ENCODE measurements around the gene PHKB. TPM values are rescaled to one million over a fixed set of nuclear protein-coding genes. Genes with fewer than 3 reads are reported as not detected.

PHKB gene
- total and polyA plus RNA-seq, 4 experiments from 2014 or later = 29.4 to 56.4 (median 41.6) TPM

- Histone ChIP-seq H3K36me3 (ENCODE audit: insufficient read depth, low read length) (no peaks in the 10 kb centered on the region), H3K4me1 (ENCODE audit: insufficient read depth, low read length) (peaks cover 24% of the 10 kb centered on the region), H3K9me3 (ENCODE audit: control insufficient read depth in 1 of 2, low read length in 2 of 2) (no peaks in the 10 kb centered on the region), H3K27me3 (ENCODE audit: insufficient read depth, low read length) (no peaks in the 10 kb centered on the region), H3K4me3 (ENCODE audit: low read length in 2 of 2) (no peak overlapping the region), H3K27ac (ENCODE audit: low read depth, low read length) (no peak overlapping the region)
- H3K27ac Mint-ChIP-seq = peak overlapping the region in 2 of 7 donors; percentile 23 to 61
- POLR2A ChIA-PET (ENCODE audit: partially characterized antibody) = no interaction called here
- peaks cover 0 to 7% (median under 1%) of the 10 kb centered on the region in 8 donors for H3K9me3 Mint-ChIP-seq
- CTCF ChIA-PET (ENCODE audit: partially characterized antibody) = no interaction called here
- DNase-seq = no peak
- intact Hi-C loops (cut with micrococcal nuclease) = loop anchor here (10.0 kb wide), 1 partner anchor 47 kb away; no protein-coding TSS in a partner anchor
- peaks cover 17 to 40% (median 28%) of the 10 kb centered on the region in 4 donors for H3K4me1 Mint-ChIP-seq
- no peak overlapping the region for H3K4me3 Mint-ChIP-seq
- H3K36me3 Mint-ChIP-seq = peaks cover 23 to 27% of the 10 kb centered on the region in 2 donors
- no peaks in the 10 kb centered on the region for H3K27me3 Mint-ChIP-seq
These were observed 116.9 kb downstream of the PHKB start for GRCh38 chr16:47578033-47578432.

- DNase-seq = no peak
- POLR2A ChIA-PET (ENCODE audit: partially characterized antibody) = no interaction called here
- CTCF ChIA-PET (ENCODE audit: partially characterized antibody) = no interaction called here
- Histone ChIP-seq H3K27me3 (ENCODE audit: insufficient read depth, low read length) (no peaks in the 10 kb centered on the region), H3K27ac (ENCODE audit: low read depth, low read length) (no peak overlapping the region), H3K4me3 (ENCODE audit: low read length in 2 of 2) (no peak overlapping the region), H3K9me3 (ENCODE audit: control insufficient read depth in 1 of 2, low read length in 2 of 2) (no peaks in the 10 kb centered on the region), H3K36me3 (ENCODE audit: insufficient read depth, low read length) (no peaks in the 10 kb centered on the region), H3K4me1 (ENCODE audit: insufficient read depth, low read length) (peaks cover 19% of the 10 kb centered on the region)
- Mint-ChIP-seq H3K9me3 (peaks cover 0 to 7% (median under 1%) of the 10 kb centered on the region in 8 donors), H3K27ac (no peak overlapping the region), H3K36me3 (peaks cover 23 to 31% of the 10 kb centered on the region in 2 donors), H3K4me3 (no peak overlapping the region), H3K27me3 (no peaks in the 10 kb centered on the region), H3K4me1 (peaks cover 14 to 35% (median 25%) of the 10 kb centered on the region in 4 donors)
- intact Hi-C loops (cut with micrococcal nuclease) = loop anchor here (10.0 kb wide), 1 partner anchor 46 kb away; no protein-coding TSS in a partner anchor
These were observed 117.4 kb downstream of the PHKB start for GRCh38 chr16:47578573-47578972.

GRCh38 chr16:47581114-47581513 lies 120.0 kb downstream of the PHKB start:
- CTCF ChIA-PET (ENCODE audit: partially characterized antibody) = no interaction called here
- peaks cover 20% of the 10 kb centered on the region in 2 donors for H3K36me3 Mint-ChIP-seq

GRCh38 chr16:47584464-47585225 lies 123.5 kb downstream of the PHKB start:
- Mint-ChIP-seq H3K36me3 (peaks cover 19 to 22% of the 10 kb centered on the region in 2 donors), H3K27ac (peak overlapping the region in 3 of 7 donors; percentile 1 to 23 (median 21))

More at GRCh38 chr16:47581114-47581513, 120.0 kb downstream of the PHKB start:
- Histone ChIP-seq H3K4me1 (ENCODE audit: insufficient read depth, low read length) (no peaks in the 10 kb centered on the region), H3K4me3 (ENCODE audit: low read length in 2 of 2) (no peak overlapping the region), H3K27ac (ENCODE audit: low read depth, low read length) (no peak overlapping the region), H3K36me3 (ENCODE audit: insufficient read depth, low read length) (no peaks in the 10 kb centered on the region), H3K9me3 (ENCODE audit: control insufficient read depth in 1 of 2, low read length in 2 of 2) (no peaks in the 10 kb centered on the region), H3K27me3 (ENCODE audit: insufficient read depth, low read length) (no peaks in the 10 kb centered on the region)
- Mint-ChIP-seq H3K4me1 (peaks cover 3 to 13% (median 9%) of the 10 kb centered on the region in 4 donors), H3K27me3 (no peaks in the 10 kb centered on the region), H3K27ac (no peak overlapping the region), H3K4me3 (no peak overlapping the region), H3K9me3 (peaks cover 0 to 3% (median 0%) of the 10 kb centered on the region in 8 donors)
- POLR2A ChIA-PET (ENCODE audit: partially characterized antibody) = no interaction called here
- intact Hi-C loops (cut with micrococcal nuclease) = no loop called here
- DNase-seq = no peak

GRCh38 chr16:47586121-47586520 lies 125.0 kb downstream of the PHKB start:
- no peaks in the 10 kb centered on the region for H3K27me3 ChIP-seq (ENCODE audit: insufficient read depth, low read length)
- no peak overlapping the region for H3K27ac Mint-ChIP-seq

More at GRCh38 chr16:47584464-47585225, 123.5 kb downstream of the PHKB start:
- H3K27me3 ChIP-seq (ENCODE audit: insufficient read depth, low read length) = no peaks in the 10 kb centered on the region
- DNase-seq = no peak
- H3K27ac ChIP-seq (ENCODE audit: low read depth, low read length) = no peak overlapping the region
- intact Hi-C loops (cut with micrococcal nuclease) = no loop called here
- Mint-ChIP-seq H3K27me3 (no peaks in the 10 kb centered on the region), H3K4me3 (no peak overlapping the region), H3K4me1 (no peaks in the 10 kb centered on the region), H3K9me3 (no peaks in the 10 kb centered on the region)
- no peaks in the 10 kb centered on the region for H3K9me3 ChIP-seq (ENCODE audit: control insufficient read depth in 1 of 2, low read length in 2 of 2)
- peaks cover 4% of the 10 kb centered on the region for H3K36me3 ChIP-seq (ENCODE audit: insufficient read depth, low read length)
- H3K4me3 ChIP-seq (ENCODE audit: low read length in 2 of 2) = no peak overlapping the region
- ChIA-PET POLR2A (ENCODE audit: partially characterized antibody) (no interaction called here), CTCF (ENCODE audit: partially characterized antibody) (interaction anchor here (1.3 to 1.6 kb wide), 3 partner anchors 12 to 441 kb away, joined by 3 to 6 read pairs (median 3); partner anchors contain the start of gene NETO2)
- no peaks in the 10 kb centered on the region for H3K4me1 ChIP-seq (ENCODE audit: insufficient read depth, low read length)

GRCh38 chr16:47590472-47590871 lies 129.3 kb downstream of the PHKB start:
- Mint-ChIP-seq H3K9me3 (no peaks in the 10 kb centered on the region), H3K4me1 (peaks cover 5 to 16% (median 10%) of the 10 kb centered on the region in 4 donors), H3K27me3 (no peaks in the 10 kb centered on the region), H3K36me3 (peaks cover 27 to 44% of the 10 kb centered on the region in 2 donors), H3K27ac (no peak overlapping the region), H3K4me3 (no peak overlapping the region)
- no peak overlapping the region for H3K27ac ChIP-seq (ENCODE audit: low read depth, low read length)
- ChIA-PET CTCF (ENCODE audit: partially characterized antibody) (no interaction called here), POLR2A (ENCODE audit: partially characterized antibody) (interaction anchor here (0.7 kb wide), 1 partner anchor 130 kb away, joined by 3 read pairs; the partner anchor contains the start of gene ITFG1)
- no peaks in the 10 kb centered on the region for H3K9me3 ChIP-seq (ENCODE audit: control insufficient read depth in 1 of 2, low read length in 2 of 2)
- no peaks in the 10 kb centered on the region for H3K27me3 ChIP-seq (ENCODE audit: insufficient read depth, low read length)
- intact Hi-C loops (cut with micrococcal nuclease) = no loop called here
- H3K4me1 ChIP-seq (ENCODE audit: insufficient read depth, low read length) = no peaks in the 10 kb centered on the region
- peaks cover 29% of the 10 kb centered on the region for H3K36me3 ChIP-seq (ENCODE audit: insufficient read depth, low read length)
- H3K4me3 ChIP-seq (ENCODE audit: low read length in 2 of 2) = no peak overlapping the region
- DNase-seq = no peak

More at GRCh38 chr16:47586121-47586520, 125.0 kb downstream of the PHKB start:
- Mint-ChIP-seq H3K4me3 (no peak overlapping the region), H3K36me3 (peaks cover 27 to 28% of the 10 kb centered on the region in 2 donors), H3K27me3 (no peaks in the 10 kb centered on the region), H3K4me1 (peaks cover 0 to 4% (median 1%) of the 10 kb centered on the region in 4 donors), H3K9me3 (no peaks in the 10 kb centered on the region)
- POLR2A ChIA-PET (ENCODE audit: partially characterized antibody) = no interaction called here
- CTCF ChIA-PET (ENCODE audit: partially characterized antibody) = interaction anchor here (1.4 kb wide), 1 partner anchor 14 kb away, joined by 3 read pairs; no protein-coding TSS in a partner anchor
- Histone ChIP-seq H3K9me3 (ENCODE audit: control insufficient read depth in 1 of 2, low read length in 2 of 2) (no peaks in the 10 kb centered on the region), H3K4me1 (ENCODE audit: insufficient read depth, low read length) (no peaks in the 10 kb centered on the region), H3K27ac (ENCODE audit: low read depth, low read length) (no peak overlapping the region), H3K36me3 (ENCODE audit: insufficient read depth, low read length) (peaks cover 13% of the 10 kb centered on the region), H3K4me3 (ENCODE audit: low read length in 2 of 2) (no peak overlapping the region)
- no peak for DNase-seq
- intact Hi-C loops (cut with micrococcal nuclease) = no loop called here

- ChIA-PET POLR2A (ENCODE audit: partially characterized antibody) (no interaction called here), CTCF (ENCODE audit: partially characterized antibody) (no interaction called here)
- Histone ChIP-seq H3K27me3 (ENCODE audit: insufficient read depth, low read length) (no peaks in the 10 kb centered on the region), H3K36me3 (ENCODE audit: insufficient read depth, low read length) (peaks cover 29% of the 10 kb centered on the region), H3K4me3 (ENCODE audit: low read length in 2 of 2) (no peak overlapping the region), H3K4me1 (ENCODE audit: insufficient read depth, low read length) (no peaks in the 10 kb centered on the region), H3K9me3 (ENCODE audit: control insufficient read depth in 1 of 2, low read length in 2 of 2) (no peaks in the 10 kb centered on the region), H3K27ac (ENCODE audit: low read depth, low read length) (no peak overlapping the region)
- Mint-ChIP-seq H3K4me3 (peak overlapping the region in 4 of 8 donors; percentile 13 to 51 (median 38)), H3K27ac (peak overlapping the region in 4 of 7 donors; percentile 36 to 74 (median 65)), H3K36me3 (peaks cover 31 to 48% of the 10 kb centered on the region in 2 donors), H3K9me3 (no peaks in the 10 kb centered on the region), H3K27me3 (no peaks in the 10 kb centered on the region), H3K4me1 (peaks cover 5 to 16% (median 10%) of the 10 kb centered on the region in 4 donors)
- intact Hi-C loops (cut with micrococcal nuclease) = no loop called here
- no peak for DNase-seq
These were observed 131.1 kb downstream of the PHKB start for GRCh38 chr16:47592232-47592631.
